Femur (tissue), 1 donor: Measurements from ENCODE around the gene SFXN5.

Experiments
- DNase-seq: peaks from one replicate; pipeline ENCODE4 v3.0.0-alpha.2; 2017

SFXN5 gene

DNA sequence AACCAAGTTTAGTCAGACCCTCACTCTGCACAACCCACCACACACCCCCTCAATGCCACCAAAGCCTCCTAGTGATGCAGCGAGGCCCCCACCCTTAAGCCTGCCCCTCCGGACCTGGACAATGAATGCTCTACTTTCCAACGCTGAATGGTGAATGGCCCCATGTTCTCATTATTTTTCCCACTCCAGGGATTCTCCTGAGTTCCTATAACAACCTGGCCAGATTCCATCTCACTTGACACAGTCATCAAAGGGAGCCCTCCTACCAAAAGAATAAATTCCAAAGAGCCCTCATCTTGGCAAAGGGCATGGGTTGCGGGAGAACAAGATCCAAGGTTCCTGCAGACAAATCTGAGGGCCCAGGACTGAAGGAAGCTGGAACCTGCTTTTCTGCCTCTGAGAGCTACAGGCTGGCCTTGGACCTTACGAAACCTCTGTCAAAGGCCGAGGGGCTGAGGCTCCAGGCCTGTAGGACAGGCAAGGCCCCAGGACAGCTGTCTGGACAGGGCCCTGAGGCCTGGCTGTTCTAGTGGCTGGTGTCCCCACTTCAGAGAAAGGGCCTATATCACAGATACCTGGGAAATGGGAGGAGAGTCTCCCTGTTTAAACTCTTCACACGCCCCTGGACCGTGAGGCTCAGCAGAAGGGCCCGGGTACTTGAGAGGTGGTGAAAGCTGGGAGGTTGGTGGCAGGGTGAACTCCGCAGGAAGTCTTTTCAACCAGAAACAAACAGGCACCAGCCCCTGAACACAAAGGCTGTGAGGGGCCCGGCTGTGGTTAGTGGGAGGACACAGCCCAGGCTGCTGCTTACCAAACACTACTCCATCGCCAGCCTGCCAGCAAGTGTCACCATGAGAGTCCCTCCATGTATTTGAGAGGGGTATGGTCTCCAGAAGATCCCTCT is 27.3 kb downstream of the SFXN5 start:
- DNase-seq = no peak

DNA sequence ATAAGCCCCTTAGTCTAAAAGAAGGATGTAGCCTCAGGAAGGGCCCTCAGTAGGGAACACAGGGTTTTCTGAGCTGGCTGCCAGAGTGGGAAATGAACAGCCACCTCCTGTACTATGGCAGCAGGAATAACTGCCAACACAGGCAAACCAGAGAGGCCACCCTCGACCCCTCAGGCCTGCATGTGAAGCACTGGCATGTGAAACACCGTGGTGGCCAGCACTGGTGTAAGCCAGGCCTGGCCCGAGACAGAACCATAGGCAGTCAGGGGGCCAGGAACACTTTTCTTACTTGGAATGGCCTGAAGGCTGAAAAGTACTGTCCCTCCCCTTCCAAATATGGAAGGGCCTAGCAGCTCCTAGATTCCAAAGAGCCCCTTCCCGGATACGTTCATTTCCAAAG is 28.2 kb downstream of the SFXN5 start:
- DNase-seq = no peak

DNA sequence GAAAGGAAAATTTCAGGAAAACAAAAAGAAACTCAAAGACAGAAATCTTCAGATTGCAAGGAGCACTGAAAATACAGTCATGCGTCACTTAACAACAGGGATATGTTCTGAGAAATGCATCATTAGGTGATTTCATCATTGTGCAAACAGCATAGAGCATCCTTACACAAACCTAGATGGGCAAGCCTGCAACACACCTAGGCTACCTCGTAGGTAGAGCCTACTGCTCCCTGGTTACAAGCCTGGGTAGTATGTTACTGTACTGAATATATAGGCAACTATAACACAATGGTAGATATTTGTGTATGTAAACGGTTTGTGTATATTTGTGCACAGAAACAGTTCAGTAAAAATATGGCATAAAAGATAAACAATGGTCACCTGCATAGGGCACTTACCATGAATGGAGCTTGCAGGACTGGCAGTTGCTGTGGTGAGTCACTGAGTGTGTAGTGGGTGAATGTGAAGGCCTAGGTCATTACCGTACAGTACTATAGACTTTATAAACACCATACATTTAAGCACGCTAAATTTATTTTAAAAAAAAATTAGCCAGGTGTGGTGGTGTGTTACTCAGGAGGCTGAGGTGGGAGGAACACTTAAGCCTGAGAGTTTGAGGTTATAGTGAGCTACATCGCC is 33.4 kb downstream of the SFXN5 start:
- DNase-seq = no peak

DNA sequence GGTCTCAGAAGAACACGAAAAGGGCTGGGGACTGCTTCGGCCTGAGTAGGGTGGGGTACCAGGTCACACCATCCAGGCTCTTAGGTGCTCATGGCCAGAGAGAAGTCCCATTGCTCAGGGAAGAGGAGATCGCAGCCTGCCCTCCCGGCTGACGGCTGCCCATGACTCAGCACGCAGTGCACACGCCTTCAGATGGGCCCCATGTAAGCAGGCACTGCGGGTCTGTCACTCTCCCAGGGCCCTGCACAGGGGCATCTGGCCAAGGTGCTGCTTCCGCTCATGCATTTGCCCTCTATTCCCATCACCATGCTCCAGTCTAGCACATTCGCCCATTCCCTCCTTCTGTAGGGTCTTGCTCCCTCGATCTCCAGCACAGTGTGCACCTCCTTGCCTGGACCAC is 34.7 kb downstream of the SFXN5 start:
- DNase-seq = no peak

DNA sequence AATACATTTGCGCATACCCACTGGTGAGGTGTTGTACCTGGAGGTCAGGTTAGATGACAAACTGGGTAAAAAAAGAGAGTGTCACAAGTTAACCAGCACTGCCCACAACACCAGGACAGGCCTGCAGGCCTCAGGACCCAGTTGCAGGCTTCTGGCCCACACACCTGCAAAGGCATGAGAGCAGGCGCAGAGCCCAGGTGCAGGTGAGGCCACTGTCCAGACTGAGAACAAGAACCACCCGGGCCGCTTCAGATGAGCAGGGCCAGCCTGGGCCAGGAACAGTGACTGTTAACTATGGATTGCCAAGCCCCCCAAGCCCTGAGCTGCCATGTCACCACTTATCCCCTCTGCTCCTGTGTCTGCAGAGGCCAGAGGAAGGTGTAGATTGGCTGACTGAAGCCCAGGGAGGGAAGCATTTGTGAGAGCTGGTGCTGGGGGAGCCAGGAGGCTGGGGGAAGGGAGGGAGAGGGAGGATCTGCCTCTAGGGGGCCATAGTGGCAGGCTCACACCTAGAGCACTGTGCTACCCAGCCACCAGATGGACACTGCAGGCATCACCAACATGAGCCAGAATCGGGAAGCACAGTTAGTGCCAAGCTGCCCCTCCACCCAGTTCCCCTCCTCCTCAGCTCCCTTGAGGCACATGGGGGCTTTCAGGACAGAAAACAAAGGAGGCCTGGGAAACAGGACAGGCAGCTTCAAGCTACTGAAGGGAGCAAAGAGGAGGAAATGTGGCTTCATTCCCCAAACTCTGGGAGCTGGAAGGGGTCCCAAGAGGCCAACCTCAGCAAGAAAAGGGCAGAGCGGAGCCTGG is 35.4 kb downstream of the SFXN5 start:
- DNase-seq = no peak

DNA sequence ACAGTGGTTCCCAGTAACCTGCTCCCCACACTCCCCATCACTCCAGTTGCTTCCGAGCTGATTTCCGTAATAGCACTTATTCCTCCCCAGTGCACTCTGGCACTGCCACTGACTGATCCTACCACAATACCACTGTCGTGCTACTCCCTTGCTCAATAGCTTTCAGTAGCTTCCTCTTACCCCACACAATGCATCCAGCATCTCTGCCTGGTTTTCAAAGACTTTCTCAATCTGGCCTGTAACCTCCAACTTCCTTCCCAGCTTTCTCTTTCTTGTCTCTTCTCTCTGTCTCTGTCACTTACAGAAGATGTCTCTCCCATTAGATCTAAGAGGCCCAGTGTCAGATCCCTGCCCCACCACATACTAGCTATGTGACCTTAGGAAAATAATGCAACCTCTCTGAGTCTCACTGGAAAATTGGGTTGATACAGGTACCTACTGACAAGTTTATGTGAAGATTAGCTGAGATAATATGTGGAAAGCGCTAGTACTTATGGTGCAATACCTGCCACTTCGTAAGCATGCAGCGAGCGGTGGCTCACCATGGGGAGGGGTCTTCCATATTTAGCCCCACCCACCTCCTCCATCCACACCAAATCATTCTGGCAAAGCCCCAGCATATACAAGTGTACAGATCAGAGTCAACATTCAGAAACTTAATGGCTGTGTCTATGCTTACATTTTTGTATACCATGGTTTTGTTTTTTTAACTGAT is 36.7 kb downstream of the SFXN5 start:
- DNase-seq = no peak

DNA sequence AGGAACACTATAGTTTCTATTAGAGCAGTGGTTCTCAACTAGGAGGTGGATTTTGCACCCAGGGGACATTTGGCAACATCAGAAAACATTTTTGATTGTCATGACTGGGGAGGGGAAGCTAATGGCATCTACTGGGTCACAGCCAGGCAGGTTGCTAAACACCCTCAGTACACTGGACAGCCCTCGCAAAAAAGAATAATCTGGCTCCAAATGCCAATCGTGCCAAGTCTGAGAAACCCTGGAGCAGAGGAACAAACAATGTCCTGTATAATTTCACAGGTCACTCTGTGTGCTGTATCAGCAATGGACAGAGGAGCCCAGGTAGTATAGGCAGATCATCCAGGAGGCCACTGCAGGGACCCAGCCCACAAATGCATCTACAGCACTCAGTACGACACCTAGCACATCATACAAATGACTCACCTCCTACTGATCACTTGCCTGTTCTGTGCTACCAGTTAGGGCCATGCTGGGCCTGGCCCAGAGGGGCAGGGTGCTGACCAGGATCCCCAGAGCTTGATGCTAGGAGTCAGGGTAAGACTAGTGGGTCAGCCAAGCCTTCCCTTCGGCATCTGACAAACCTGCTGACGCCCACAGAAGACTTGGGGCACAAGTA is 37.6 kb downstream of the SFXN5 start:
- no peak for DNase-seq

DNA sequence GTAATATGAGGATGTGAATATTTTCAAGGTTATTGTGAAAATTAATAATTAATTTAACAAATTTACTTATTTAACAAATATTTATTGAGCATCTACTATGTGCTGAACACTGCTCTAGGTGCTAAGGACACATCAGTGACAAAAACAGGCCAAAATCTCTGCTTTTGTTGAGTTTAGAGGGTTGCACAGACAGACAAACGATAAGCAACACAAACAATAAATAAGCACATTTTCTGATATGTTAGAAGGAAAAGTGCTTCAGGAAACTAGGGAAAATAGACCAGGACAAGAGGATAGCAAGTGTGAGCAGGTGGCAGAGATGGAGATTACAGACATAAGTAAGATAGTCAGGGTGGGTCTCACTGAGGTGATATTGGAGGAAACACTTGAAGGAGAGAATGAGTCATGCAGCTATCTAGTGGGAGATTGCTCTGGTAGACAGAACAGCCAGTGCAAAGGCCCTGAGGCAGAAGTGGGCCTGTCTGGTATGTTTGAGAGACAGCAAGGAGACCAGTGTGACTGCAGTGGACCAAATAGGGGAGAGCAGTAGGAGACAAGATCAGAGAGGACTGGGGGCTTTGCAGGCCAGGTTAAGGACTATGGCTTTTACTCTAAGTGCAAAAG is 38.3 kb downstream of the SFXN5 start:
- DNase-seq = no peak

DNA sequence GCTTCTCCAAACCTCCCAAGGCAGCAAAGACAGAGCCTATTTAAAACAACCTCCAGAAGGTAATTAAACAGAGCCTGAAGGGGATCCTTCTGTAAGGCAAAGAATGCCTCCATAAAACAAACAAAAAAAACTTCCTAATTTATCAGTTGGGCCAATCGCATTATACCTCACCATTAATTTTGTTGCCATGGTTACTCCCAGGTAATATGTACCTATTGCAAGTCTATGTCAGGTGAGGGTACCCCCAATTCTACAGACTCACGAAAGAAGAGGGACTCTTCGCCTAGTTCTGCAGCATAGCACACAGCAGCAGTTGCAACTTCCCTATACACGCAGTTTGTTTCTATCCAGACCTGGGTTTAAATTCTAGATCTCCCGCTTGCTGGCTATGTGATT is 38.8 kb downstream of the SFXN5 start:
- no peak for DNase-seq

DNA sequence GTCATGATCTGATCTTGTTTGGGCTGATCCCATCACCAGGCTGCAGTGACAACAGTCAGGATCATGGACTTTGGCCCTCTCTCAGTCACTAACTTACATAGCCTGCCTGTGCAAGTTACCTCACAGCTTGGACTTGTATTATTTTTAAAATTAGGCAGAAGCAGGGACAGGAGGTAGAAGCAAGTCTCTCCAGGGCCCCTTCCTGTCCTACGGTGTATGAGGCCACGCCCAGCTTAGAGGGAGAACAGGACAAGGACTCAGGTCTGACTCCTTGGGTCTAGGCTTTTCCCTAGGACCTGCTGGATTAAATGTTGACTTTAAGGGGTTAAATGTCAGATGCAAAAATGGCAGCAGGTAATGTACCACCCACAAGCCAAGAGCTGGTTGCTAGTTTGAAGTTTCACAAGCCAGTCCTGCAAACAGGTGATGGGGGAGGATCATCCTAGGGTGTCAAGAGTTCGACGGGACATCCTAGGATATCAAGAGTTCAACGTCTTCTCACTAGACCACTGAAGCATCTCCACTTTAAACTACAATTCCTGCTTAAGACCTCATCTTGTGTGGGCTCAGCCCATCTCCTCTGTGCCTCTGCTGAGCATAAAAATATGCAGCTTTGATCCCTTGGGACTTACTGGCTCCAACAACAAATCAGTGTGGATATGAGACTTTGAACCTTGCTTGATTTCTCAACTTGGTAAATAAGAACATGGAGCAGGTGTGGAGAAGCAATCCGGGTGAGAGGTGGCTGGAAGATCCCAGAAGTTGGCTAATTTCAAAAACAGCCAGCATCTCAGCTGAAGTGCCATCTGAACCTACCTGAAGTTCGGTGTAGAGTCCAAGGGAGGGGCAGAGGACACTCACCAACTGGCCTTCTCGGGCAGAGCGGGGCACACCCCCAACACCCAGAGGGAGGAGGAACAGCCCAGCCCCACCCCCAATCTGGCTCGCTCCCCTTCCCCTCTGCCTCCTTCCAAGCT is 39.5 kb downstream of the SFXN5 start:
- DNase-seq = no peak

DNA sequence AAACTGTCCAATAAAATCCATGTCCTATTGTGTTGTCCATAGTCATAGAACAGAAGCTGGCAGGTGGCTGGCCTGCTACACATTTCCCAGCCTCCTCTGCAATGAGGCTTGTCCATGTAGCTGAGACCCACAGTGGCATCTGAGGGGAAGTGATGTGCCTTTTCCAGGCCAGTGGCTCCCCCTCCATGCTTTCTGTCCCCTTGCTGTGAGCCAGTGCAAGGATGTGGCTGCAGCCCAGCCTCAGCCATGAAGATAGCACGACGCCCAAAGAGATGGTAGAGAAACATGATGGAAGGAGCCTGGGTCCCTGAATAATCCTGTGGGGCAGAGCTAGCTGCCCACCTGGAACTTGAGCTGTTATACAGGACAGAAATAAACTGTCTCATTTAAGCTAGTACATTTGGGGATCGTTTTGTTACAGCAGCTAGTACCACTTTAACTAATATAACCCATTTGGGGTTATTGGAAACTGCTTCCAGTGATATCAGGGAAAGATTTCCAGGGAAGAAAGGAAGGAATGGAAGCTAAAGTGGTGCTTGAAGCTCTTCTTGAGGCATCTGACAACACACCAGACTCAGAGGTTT is 40.3 kb downstream of the SFXN5 start:
- no peak for DNase-seq

DNA sequence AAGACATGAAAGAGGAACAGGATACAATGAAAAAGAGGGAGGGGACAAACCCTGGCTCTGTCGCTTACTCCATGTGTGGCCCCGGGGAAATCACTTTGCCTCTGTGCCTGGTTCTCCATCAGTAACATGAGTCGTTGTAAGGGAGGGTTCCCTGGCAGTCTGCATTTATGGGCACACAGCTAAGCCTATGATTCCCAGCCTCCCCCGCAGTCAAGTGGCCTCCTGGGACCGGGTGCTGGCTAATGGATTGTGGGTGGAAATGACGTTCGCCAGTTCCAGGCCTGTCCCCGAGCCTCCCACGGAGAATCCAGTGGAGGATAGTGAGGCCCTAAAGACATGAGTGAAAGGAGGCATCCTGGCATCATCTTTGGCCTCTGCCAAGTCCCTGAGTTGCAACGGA is 42.7 kb downstream of the SFXN5 start:
- no peak for DNase-seq

DNA sequence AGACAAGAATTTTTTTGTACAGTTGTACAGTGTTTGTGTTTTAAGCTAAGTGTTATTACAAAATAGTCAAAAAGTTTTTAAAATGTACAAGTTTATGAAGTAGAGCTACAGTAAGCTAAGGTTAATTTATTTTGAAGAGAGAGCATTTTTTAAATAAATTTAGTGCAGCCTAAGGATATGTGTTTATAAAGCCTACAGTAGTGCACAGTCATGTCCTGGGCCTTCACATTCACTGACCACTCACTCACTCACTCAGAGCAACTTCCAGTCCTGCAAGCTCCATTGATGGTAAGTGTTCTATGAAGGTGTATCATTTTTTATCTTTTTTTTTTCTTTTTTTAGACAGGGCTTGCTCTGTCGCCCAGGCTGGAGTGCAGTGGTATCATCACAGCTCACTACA is 44.2 kb downstream of the SFXN5 start:
- DNase-seq = no peak

DNA sequence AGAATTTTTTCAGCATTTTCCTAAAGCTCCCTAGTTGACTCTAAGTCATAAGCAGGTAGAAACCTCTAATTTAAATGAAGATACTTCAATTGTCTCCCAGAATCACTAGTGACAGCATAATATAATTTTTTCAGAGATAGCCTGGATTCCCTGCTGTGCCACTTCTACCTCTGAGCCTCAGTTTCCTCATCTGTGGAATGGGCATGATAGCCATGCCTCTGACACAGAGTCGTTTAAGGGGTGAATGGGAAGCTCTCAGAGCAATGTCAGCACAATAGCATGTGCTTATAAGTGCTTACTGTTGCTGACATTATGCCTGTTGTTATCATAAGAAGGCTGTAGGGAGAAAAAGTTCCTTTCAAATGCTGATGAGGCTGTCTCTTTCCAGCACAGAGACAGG is 48.0 kb downstream of the SFXN5 start:
- no peak for DNase-seq

DNA sequence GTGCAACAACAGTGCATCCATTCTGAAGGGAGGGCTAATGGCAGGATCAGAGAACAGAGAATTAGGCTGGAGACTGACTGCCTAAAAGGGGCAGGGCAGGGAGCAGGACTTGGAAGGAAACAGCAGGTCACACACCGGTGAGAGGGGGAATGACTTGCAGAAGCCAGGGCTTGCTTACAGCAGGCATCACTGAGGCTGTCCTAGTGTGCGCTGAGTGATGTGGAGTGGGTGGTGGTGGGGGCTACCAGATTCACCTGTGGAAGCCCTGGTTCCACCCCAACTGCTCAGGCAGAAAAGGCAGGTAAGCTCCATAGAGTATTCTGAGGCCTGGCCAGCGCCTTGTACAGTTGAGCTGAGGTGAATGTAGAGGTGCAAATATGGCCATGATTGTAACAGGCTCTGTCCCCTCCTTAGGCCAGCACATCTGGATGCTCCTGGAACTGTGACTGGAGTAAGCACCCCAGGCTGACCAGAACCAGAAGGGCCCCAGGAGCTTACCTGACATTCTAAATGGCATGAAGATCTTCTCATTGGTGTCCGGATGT is 49.4 kb downstream of the SFXN5 start:
- no peak for DNase-seq

DNA sequence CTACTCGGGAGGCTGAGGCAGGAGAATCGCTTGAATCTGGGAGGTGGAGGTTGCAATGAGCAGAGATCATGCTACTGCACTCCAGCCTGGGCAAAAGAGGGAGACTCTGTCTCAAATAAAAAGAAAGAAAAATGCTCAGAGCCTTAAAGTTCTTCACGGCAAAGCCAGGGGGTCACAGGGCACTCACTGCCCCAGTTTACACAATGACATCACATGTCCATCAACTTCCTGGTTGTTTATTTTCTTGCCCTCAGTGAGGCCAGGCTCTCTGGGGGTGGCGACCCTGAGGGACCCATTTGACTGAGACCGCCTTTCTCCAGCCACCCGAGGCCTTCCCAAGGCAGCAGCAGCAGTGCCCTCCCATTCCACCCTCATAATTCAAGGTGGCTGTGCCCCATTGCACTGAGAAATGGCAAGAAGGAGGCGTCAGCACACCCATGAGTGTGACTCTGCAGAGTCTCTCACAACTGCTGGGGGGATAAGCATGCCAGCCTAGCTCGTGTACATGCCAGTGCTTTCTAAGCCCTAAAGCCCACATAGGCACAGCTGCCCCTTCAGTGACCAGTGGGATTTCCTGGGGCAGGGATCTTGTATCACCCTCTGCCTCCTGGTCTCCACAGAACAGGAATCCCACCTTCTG is 50.0 kb downstream of the SFXN5 start:
- DNase-seq = no peak

DNA sequence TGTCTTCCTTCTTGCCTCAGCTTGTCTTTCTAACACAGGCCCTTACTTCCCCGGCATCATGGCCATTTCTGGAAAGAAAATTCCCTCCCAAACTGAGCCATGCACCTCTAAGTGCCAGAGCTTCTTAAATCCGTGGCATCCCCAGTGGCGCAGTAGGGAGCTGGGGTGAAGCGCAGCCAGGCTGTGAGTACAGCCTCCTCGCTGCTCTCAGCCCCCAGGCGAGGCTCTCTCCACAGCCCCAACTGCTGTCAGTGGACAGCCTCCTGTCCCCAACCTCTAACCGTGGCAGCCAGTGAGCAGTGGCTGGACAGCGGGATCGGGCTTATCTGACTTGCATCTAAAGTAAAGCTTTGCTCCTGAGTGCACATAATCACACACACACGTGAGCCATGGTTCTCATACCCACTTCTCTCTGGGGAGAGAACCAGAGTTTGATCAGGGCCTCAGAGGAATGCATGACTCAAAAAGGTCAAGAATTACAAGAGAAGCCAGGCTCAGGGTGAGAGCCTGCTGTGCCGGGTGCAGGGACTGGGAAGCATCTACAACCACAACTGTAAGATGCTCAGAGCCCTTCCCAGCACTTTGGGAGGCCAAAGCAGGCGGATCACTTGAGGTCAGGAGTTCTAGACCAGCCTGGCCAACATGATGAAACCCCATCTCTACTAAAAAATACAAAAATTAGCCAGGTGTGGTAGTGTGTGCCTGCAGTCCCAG is 50.7 kb downstream of the SFXN5 start:
- DNase-seq = no peak

DNA sequence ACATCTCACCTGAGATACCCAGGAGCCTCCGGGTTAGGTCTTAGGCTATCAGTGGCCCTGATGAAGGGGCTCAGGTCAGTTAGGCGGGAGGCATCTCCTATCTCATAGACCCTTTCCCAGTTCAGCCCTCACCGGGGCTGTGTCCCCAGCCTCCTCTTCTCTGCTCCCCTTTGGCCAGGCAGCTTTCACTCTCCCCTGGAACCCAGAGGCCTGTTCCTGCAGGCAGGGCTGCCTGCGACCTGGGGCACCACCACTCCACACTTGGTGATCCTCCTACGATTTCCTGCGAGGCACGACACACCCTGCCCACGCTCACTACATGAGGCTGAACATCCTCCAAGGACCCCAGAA is 51.2 kb downstream of the SFXN5 start:
- DNase-seq = no peak
